Motor neuron (in vitro differentiated cells): ENCODE measurements around the gene ITPK1. TPM values are rescaled to one million over a fixed set of nuclear protein-coding genes. Genes with fewer than 3 reads are reported as not detected.
A peak's percentile ranks its signal among the peaks of the same experiment; 100 is the strongest.

ENCODE experiments used
- ATAC-seq, 8 experiments: fragments of 200-7000 bp; cut with Tn5 transposase; replicated peaks in 6 of 8; 2 replicates each; pipeline ENCODE4 v1.8.0; 2021; ENCODE audit warnings: mild to moderate bottlenecking in 8 of 8, moderate library complexity in 8 of 8
- H3K27ac ChIP-seq, 2 donors: fragments of 250-450 bp; sonication (Bioruptor Pico); 2 replicates each; pipeline ENCODE4 v1.9.0; 2021; ENCODE audit warnings: antibody characterized with exemption in 2 of 2, mild to moderate bottlenecking in 2 of 2, moderate library complexity in 1 of 2
- H3K4me1 ChIP-seq, 2 donors: fragments of 250-450 bp; sonication (Bioruptor Pico); replicated peaks in 1 of 2; 2 replicates each; pipeline ENCODE4 v1.6.1; 2021; ENCODE audit warnings: antibody characterized with exemption in 2 of 2, mild to moderate bottlenecking in 2 of 2, moderate library complexity in 1 of 2
- H3K4me3 ChIP-seq, 5 donors: fragments of 250-450 bp; sonication (Bioruptor Pico); 2 replicates each; pipeline ENCODE4 v1.9.0; 2021; ENCODE audit warnings: antibody characterized with exemption in 5 of 5, mild to moderate bottlenecking in 5 of 5, moderate library complexity in 4 of 5
- WGBS, 10 experiments: fragments of 450-650 bp; shearing (Covaris generic); methylation state at CpG; one replicate each; pipeline ENCODE4 v1.0.0; 2022; 5-methylcytosine and 5-hydroxymethylcytosine counted together
- in situ Hi-C, 9 experiments: fragments of 400-800 bp; cut with MboI; loops; one replicate each; pipeline ENCODE4 v1.15.0; 2021; ENCODE audit warnings: low sequenced_read_pairs in 9 of 9, low pct_unique_long_range_greater_than_20kb in 2 of 9; ENCODE audit not compliant: unreplicated experiment in 9 of 9
- total RNA-seq, 8 experiments: library from RNA; unstranded; fragments of 300-600 nt; gene quantifications; 2 replicates each; pipeline versions ENCODE4 v1.2.3 to v1.2.4, GENCODE V29; 2022

The ITPK1 gene
- total RNA-seq, 8 experiments from 2014 or later: 16.2 to 37.3 (median 22.4) TPM

- Histone ChIP-seq H3K27ac (no peak overlapping the region), H3K4me3 (no peak overlapping the region), H3K4me1 (peaks cover 27 to 38% of the 10 kb centered on the region in 2 donors)
- WGBS, 10 experiments: 81 to 100% methylated on average over 2 to 3 of the region's 9 CpGs; no CpG with 5 or more reads in 8 of the 10 experiments
- ATAC-seq: no peak
- in situ Hi-C loops: no loop called here
Observed at GRCh38 chr14:93028724-93029076, 87.0 kb downstream of the ITPK1 start.

GRCh38 chr14:93027810-93028723, 87.7 kb downstream of the ITPK1 start:
- Histone ChIP-seq H3K4me1 (peaks cover 22 to 32% of the 10 kb centered on the region in 2 donors), H3K4me3 (no peak overlapping the region), H3K27ac (no peak overlapping the region)
- in situ Hi-C loops: no loop called here
- WGBS, 10 experiments: 95 to 100% (median 97%) methylated on average over 2 to 9 of the region's 19 CpGs; no CpG with 5 or more reads in 3 of the 10 experiments
- no peak for ATAC-seq

- Histone ChIP-seq H3K27ac (no peak overlapping the region), H3K4me3 (no peak overlapping the region), H3K4me1 (peaks cover 7 to 24% of the 10 kb centered on the region in 2 donors)
- WGBS, 10 experiments: 35 to 93% (median 80%) methylated on average over 1 to 7 of the region's 7 CpGs; no CpG with 5 or more reads in 1 of the 10 experiments
- ATAC-seq: peak in 3 of 8 experiments; percentile 23 to 65 (median 33)
- in situ Hi-C loops: no loop called here
Observed at GRCh38 chr14:93026339-93026738, 89.4 kb downstream of the ITPK1 start.

- Histone ChIP-seq H3K4me3 (no peak overlapping the region), H3K4me1 (peaks cover 11 to 17% of the 10 kb centered on the region in 2 donors), H3K27ac (no peak overlapping the region)
- ATAC-seq: no peak
- in situ Hi-C loops: no loop called here
- 29 to 100% (median 75%) methylated on average over 1 to 4 of the region's 9 CpGs; no CpG with 5 or more reads in 1 of the 10 experiments for WGBS, 10 experiments
Observed at GRCh38 chr14:93025055-93025454, 90.7 kb downstream of the ITPK1 start.

- ATAC-seq: no peak
- Histone ChIP-seq H3K4me1 (peaks cover 17% of the 10 kb centered on the region in 2 donors), H3K4me3 (no peak overlapping the region), H3K27ac (no peak overlapping the region)
- in situ Hi-C loops: no loop called here
- WGBS, 10 experiments: 67 to 100% (median 100%) methylated on average over 1 to 2 of the region's 5 CpGs; no CpG with 5 or more reads in 4 of the 10 experiments
Observed at GRCh38 chr14:93024493-93024892, 91.2 kb downstream of the ITPK1 start.

- peak in 5 of 8 experiments; percentile 20 to 47 (median 35) for ATAC-seq
- in situ Hi-C loops: no loop called here
- Histone ChIP-seq H3K4me3 (no peak overlapping the region), H3K4me1 (peaks cover 17 to 22% of the 10 kb centered on the region in 2 donors), H3K27ac (no peak overlapping the region)
- WGBS, 10 experiments: 50 to 100% (median 80%) methylated on average over 1 to 8 of the region's 12 CpGs
Observed at GRCh38 chr14:93023802-93024434, 91.8 kb downstream of the ITPK1 start.

GRCh38 chr14:93023039-93023438, 92.7 kb downstream of the ITPK1 start:
- in situ Hi-C loops: no loop called here
- Histone ChIP-seq H3K4me3 (no peak overlapping the region), H3K4me1 (peaks cover 21 to 26% of the 10 kb centered on the region in 2 donors), H3K27ac (no peak overlapping the region)
- WGBS, 10 experiments: 67 to 100% (median 97%) methylated on average over 1 to 5 of the region's 5 CpGs; no CpG with 5 or more reads in 4 of the 10 experiments
- ATAC-seq: no peak

- H3K4me1 ChIP-seq: peaks cover 30 to 39% of the 10 kb centered on the region in 2 donors
- H3K4me3 ChIP-seq: no peak overlapping the region
- ATAC-seq: peak in 5 of 8 experiments; percentile 23 to 70 (median 55)
- in situ Hi-C loops: no loop called here
- no peak overlapping the region for H3K27ac ChIP-seq
- 15 to 78% (median 32%) methylated on average over 2 to 5 of the region's 8 CpGs; no CpG with 5 or more reads in 5 of the 10 experiments for WGBS, 10 experiments
Observed at GRCh38 chr14:93019970-93020369, 95.8 kb downstream of the ITPK1 start.

GRCh38 chr14:93019367-93019843, 96.3 kb downstream of the ITPK1 start:
- no peak overlapping the region for H3K27ac ChIP-seq

GRCh38 chr14:93018366-93018765, 97.4 kb downstream of the ITPK1 start:
- ATAC-seq: peak in 2 of 8 experiments; percentile 42 to 66
- no peak overlapping the region for H3K27ac ChIP-seq

More at GRCh38 chr14:93019367-93019843, 96.3 kb downstream of the ITPK1 start:
- 60 to 89% (median 67%) methylated on average over 1 to 7 of the region's 14 CpGs; no CpG with 5 or more reads in 7 of the 10 experiments for WGBS, 10 experiments
- in situ Hi-C loops: no loop called here
- ATAC-seq: peak in 5 of 8 experiments; percentile 13 to 79 (median 46)
- H3K4me1 ChIP-seq: peaks cover 31 to 40% of the 10 kb centered on the region in 2 donors
- H3K4me3 ChIP-seq: no peak overlapping the region

GRCh38 chr14:93017898-93018297, 97.8 kb downstream of the ITPK1 start:
- no peak overlapping the region for H3K4me3 ChIP-seq
- no peak overlapping the region for H3K27ac ChIP-seq
- in situ Hi-C loops: no loop called here
- ATAC-seq: no peak
- H3K4me1 ChIP-seq: peaks cover 41 to 47% of the 10 kb centered on the region in 2 donors
- WGBS, 10 experiments: 80% methylated on average over 1 to 2 of the region's 10 CpGs; no CpG with 5 or more reads in 7 of the 10 experiments

More at GRCh38 chr14:93018366-93018765, 97.4 kb downstream of the ITPK1 start:
- 74 to 100% (median 74%) methylated on average over 1 to 5 of the region's 8 CpGs; no CpG with 5 or more reads in 7 of the 10 experiments for WGBS, 10 experiments
- in situ Hi-C loops: no loop called here
- peaks cover 36 to 42% of the 10 kb centered on the region in 2 donors for H3K4me1 ChIP-seq
- H3K4me3 ChIP-seq: no peak overlapping the region

- no peak overlapping the region for H3K27ac ChIP-seq
- 92 to 100% (median 98%) methylated on average over 2 to 6 of the region's 17 CpGs; no CpG with 5 or more reads in 4 of the 10 experiments for WGBS, 10 experiments
- H3K4me3 ChIP-seq: no peak overlapping the region
- peaks cover 46 to 53% of the 10 kb centered on the region in 2 donors for H3K4me1 ChIP-seq
- in situ Hi-C loops: no loop called here
- ATAC-seq: peak in 1 of 8 experiments; percentile 19
Observed at GRCh38 chr14:93017301-93017797, 98.4 kb downstream of the ITPK1 start.
